Measurements from ENCODE around the gene ADGRF5.

Gene ADGRF5

GRCh38 chr6:46915866-46916265 lies 5.9 kb downstream of the ADGRF5 start:
- Histone ChIP-seq H3K27ac (ENCODE audit: extremely low read depth, low read depth, low read length) (no peak overlapping the region), H3K36me3 (ENCODE audit: control insufficient read depth in 2 of 2, insufficient read depth in 1 of 2, low read length in 2 of 2) (no peaks in the 10 kb centered on the region), H3K4me3 (ENCODE audit: low read depth, low read length) (no peak overlapping the region), H3K4me1 (ENCODE audit: control insufficient read depth, insufficient read depth, low read length) (peaks cover 11% of the 10 kb centered on the region), H3K9me3 (ENCODE audit: control insufficient read depth, insufficient read depth, low read depth, low read length) (no peaks in the 10 kb centered on the region)
- POLR2A ChIA-PET, result no interaction called here
- CTCF ChIA-PET, result no interaction called here
- TF ChIP-seq GFI1B (tag by site-specific recombination; IDR thresholded peaks at IDR 0.05) (no peak), ZIC2 (tag by site-specific recombination; IDR thresholded peaks at IDR 0.05) (no peak), ZSCAN23 (tag by site-specific recombination; IDR thresholded peaks at IDR 0.05) (no peak), KLF1 (tag by site-specific recombination; IDR thresholded peaks at IDR 0.05) (no peak), ZFP37 (tag by site-specific recombination; IDR thresholded peaks at IDR 0.05) (no peak), ZNF324 (tag by site-specific recombination; IDR thresholded peaks at IDR 0.05) (no peak), ZNF510 (tag by site-specific recombination; IDR thresholded peaks at IDR 0.05; ENCODE audit: insufficient replicate concordance) (no peak), ZNF169 (tag by site-specific recombination; IDR thresholded peaks at IDR 0.05) (no peak), PBX3 (CRISPR knock-in tag; IDR thresholded peaks at IDR 0.05) (no peak), ZNF707 (tag by site-specific recombination; IDR thresholded peaks at IDR 0.05) (no peak), ZSCAN4 (tag by site-specific recombination; IDR thresholded peaks at IDR 0.05) (no peak), ZNF785 (tag by site-specific recombination; IDR thresholded peaks at IDR 0.05) (no peak), ZNF138 (tag by site-specific recombination; IDR thresholded peaks at IDR 0.05; ENCODE audit: borderline replicate concordance) (no peak), ZFP3 (tag by site-specific recombination; IDR thresholded peaks at IDR 0.05; ENCODE audit: low read depth) (no peak), ZNF660 (tag by site-specific recombination; IDR thresholded peaks at IDR 0.05) (no peak), KLF16 (tag by site-specific recombination; IDR thresholded peaks at IDR 0.05) (no peak), TCF7L2 (IDR thresholded peaks at IDR 0.05; ENCODE audit: borderline replicate concordance, low read depth, low read length) (no peak), YY2 (tag by site-specific recombination; IDR thresholded peaks at IDR 0.05) (no peak), ZNF23 (tag by site-specific recombination; IDR thresholded peaks at IDR 0.05; ENCODE audit: borderline replicate concordance) (no peak)

- TF ChIP-seq ZNF114 (tag by site-specific recombination; IDR thresholded peaks at IDR 0.05), result no peak
- TF ChIP-seq ZNF354C (tag by site-specific recombination; IDR thresholded peaks at IDR 0.05; ENCODE audit: borderline replicate concordance, low read depth), result no peak
- no peak for TF ChIP-seq ZNF394 (tag by site-specific recombination; IDR thresholded peaks at IDR 0.05; ENCODE audit: borderline replicate concordance)
- TF ChIP-seq ZNF600 (tag by site-specific recombination; IDR thresholded peaks at IDR 0.05), result no peak
- no peak for TF ChIP-seq ZNF433 (tag by site-specific recombination; IDR thresholded peaks at IDR 0.05; ENCODE audit: low read depth)
- no peak for TF ChIP-seq ZNF513 (tag by site-specific recombination; IDR thresholded peaks at IDR 0.05)
- TF ChIP-seq ZNF366 (tag by site-specific recombination; conservative IDR thresholded peaks at IDR 0.05), result no peak
- TF ChIP-seq IKZF3 (tag by site-specific recombination; IDR thresholded peaks at IDR 0.05), result no peak
- TF ChIP-seq TSHZ1 (tag by site-specific recombination; IDR thresholded peaks at IDR 0.05; ENCODE audit: borderline replicate concordance), result no peak
- TF ChIP-seq GLIS1 (tag by site-specific recombination; IDR thresholded peaks at IDR 0.05), result no peak
- TF ChIP-seq ZNF169 (tag by site-specific recombination; IDR thresholded peaks at IDR 0.05), result no peak
- no peak for TF ChIP-seq ZNF174 (tag by site-specific recombination; IDR thresholded peaks at IDR 0.05)
- CTCF ChIA-PET, result no interaction called here
- Histone ChIP-seq H3K36me3 (ENCODE audit: control insufficient read depth in 2 of 2, insufficient read depth in 1 of 2, low read length in 2 of 2) (no peaks in the 10 kb centered on the region), H3K9me3 (ENCODE audit: control insufficient read depth, insufficient read depth, low read depth, low read length) (no peaks in the 10 kb centered on the region), H3K4me3 (ENCODE audit: low read depth, low read length) (no peak overlapping the region), H3K4me1 (ENCODE audit: control insufficient read depth, insufficient read depth, low read length) (peaks cover 11% of the 10 kb centered on the region), H3K27ac (ENCODE audit: extremely low read depth, low read depth, low read length) (no peak overlapping the region)
- POLR2A ChIA-PET, result no interaction called here
Measured at GRCh38 chr6:46915380-46915779, 6.4 kb downstream of the ADGRF5 start.

Measured in HEK293 (cell line).